Trophoblast cell (in vitro differentiated cells and primary cell): ENCODE data around the gene RRAGD.
A peak's percentile ranks its signal among the peaks of the same experiment; 100 is the strongest.

ENCODE experiments used
- DNase-seq, 2 donors: peaks; one replicate each; pipeline ENCODE4 v3.0.0-alpha.2; 2016
- H2AFZ ChIP-seq: 2 replicates; pipeline ENCODE4 v1.6.1; 2013; ENCODE audit warnings: low read length, moderate library complexity, mild to moderate bottlenecking; ENCODE audit not compliant: insufficient read depth, poor library complexity
- H2AK5ac ChIP-seq: 2 replicates; pipeline ENCODE4 v1.6.1; 2013; ENCODE audit warnings: mild to moderate bottlenecking, low read length
- H2BK120ac ChIP-seq: 2 replicates; pipeline ENCODE4 v1.6.1; 2013; ENCODE audit warnings: low read length, mild to moderate bottlenecking, moderate library complexity; ENCODE audit not compliant: insufficient read depth, poor library complexity
- H2BK12ac ChIP-seq: 2 replicates; pipeline ENCODE4 v1.6.1; 2013; ENCODE audit warnings: mild to moderate bottlenecking, low read length, moderate library complexity
- H2BK5ac ChIP-seq: 2 replicates; pipeline ENCODE4 v1.6.1; 2013; ENCODE audit warnings: low read length, low read depth, moderate library complexity, mild to moderate bottlenecking; ENCODE audit not compliant: poor library complexity
- H3K14ac ChIP-seq: 2 replicates; pipeline ENCODE4 v1.6.1; 2013; ENCODE audit warnings: mild to moderate bottlenecking, low read length
- H3K18ac ChIP-seq: 2 replicates; pipeline ENCODE4 v1.6.1; 2013; ENCODE audit warnings: mild to moderate bottlenecking, low read length
- H3K23ac ChIP-seq: 2 replicates; pipeline ENCODE4 v1.6.1; 2013; ENCODE audit warnings: low read length
- H3K27ac ChIP-seq: 2 replicates; pipeline ENCODE4 v1.5.1; 2013; ENCODE audit warnings: low read depth, mild to moderate bottlenecking, inconsistent platforms, low read length, moderate library complexity
- H3K27me3 ChIP-seq: 2 replicates; pipeline ENCODE4 v1.6.1; 2013; ENCODE audit warnings: inconsistent platforms, mild to moderate bottlenecking, low read length, moderate library complexity; ENCODE audit not compliant: insufficient read depth
- H3K36me3 ChIP-seq, 2 experiments: 1 replicate in 1 of 2; 2 replicates in 1 of 2; pipeline ENCODE4 v1.6.1; 2013; ENCODE audit warnings: low read length in 2 of 2, mild to moderate bottlenecking in 2 of 2, moderate library complexity in 1 of 2; ENCODE audit not compliant: insufficient read depth in 2 of 2, control insufficient read depth in 1 of 2
- H3K4ac ChIP-seq: 2 replicates; pipeline ENCODE4 v1.6.1; 2013; ENCODE audit warnings: low read depth, mild to moderate bottlenecking, low read length, moderate library complexity
- H3K4me1 ChIP-seq, 2 experiments: 1 replicate in 1 of 2; 2 replicates in 1 of 2; pipeline ENCODE4 v1.6.1; 2013; ENCODE audit warnings: low read length in 2 of 2, mild to moderate bottlenecking in 2 of 2, moderate library complexity in 1 of 2; ENCODE audit not compliant: insufficient read depth in 2 of 2, control insufficient read depth in 1 of 2
- H3K4me2 ChIP-seq: 2 replicates; pipeline ENCODE4 v1.6.1; 2013; ENCODE audit warnings: inconsistent platforms, mild to moderate bottlenecking, low read length, moderate library complexity
- H3K4me3 ChIP-seq: 2 replicates; pipeline ENCODE4 v1.5.1; 2013; ENCODE audit warnings: mild to moderate bottlenecking, low read depth, low read length, inconsistent platforms
- H3K79me1 ChIP-seq: one replicate; pipeline ENCODE4 v1.6.1; 2013; ENCODE audit warnings: low read length
- H3K79me2 ChIP-seq: 2 replicates; pipeline ENCODE4 v1.6.1; 2013; ENCODE audit warnings: low read length, mild to moderate bottlenecking; ENCODE audit not compliant: control insufficient read depth, insufficient read depth, poor library complexity
- H3K9ac ChIP-seq: 2 replicates; pipeline ENCODE4 v1.6.1; 2013; ENCODE audit warnings: mild to moderate bottlenecking, low read length
- H3K9me3 ChIP-seq: 2 replicates; pipeline ENCODE4 v1.6.1; 2013; ENCODE audit warnings: low read depth, mild to moderate bottlenecking, control low read depth, inconsistent platforms, low read length; ENCODE audit not compliant: insufficient read depth
- H4K12ac ChIP-seq: 2 replicates; pipeline ENCODE4 v1.6.1; 2013; ENCODE audit warnings: low read depth, mild to moderate bottlenecking, low read length, moderate library complexity
- H4K8ac ChIP-seq: 2 replicates; pipeline ENCODE4 v1.6.1; 2013; ENCODE audit warnings: low read depth, mild to moderate bottlenecking, low read length, moderate library complexity
- H4K91ac ChIP-seq: one replicate; pipeline ENCODE4 v1.6.1; 2013; ENCODE audit warnings: low read depth, mild to moderate bottlenecking, low read length, moderate library complexity
- WGBS: extraction: QIAGEN DNeasy Blood & Tissue Kit; methylation state at CpG from one replicate; pipeline ENCODE4 v1.1.7; 2013; ENCODE audit warnings: missing lambda C conversion rate; ENCODE audit not compliant: insufficient read length, insufficient coverage; ENCODE audit errors: extremely low coverage; 5-methylcytosine and 5-hydroxymethylcytosine counted together

The RRAGD gene

GRCh38 chr6:89356642-89357170 is 55.4 kb downstream of the RRAGD start:
- Histone ChIP-seq H3K27ac (no peak overlapping the region), H3K23ac (no peak overlapping the region), H3K4me2 (no peak overlapping the region), H3K36me3 (no peaks in the 10 kb centered on the region), H4K12ac (no peak overlapping the region), H3K79me2 (peaks cover 13% of the 10 kb centered on the region), H3K79me1 (peaks cover 15% of the 10 kb centered on the region), H4K91ac (no peak overlapping the region), H3K18ac (no peak overlapping the region), H4K8ac (no peak overlapping the region), H2BK5ac (no peak overlapping the region), H3K9me3 (no peaks in the 10 kb centered on the region), H3K27me3 (no peaks in the 10 kb centered on the region), H3K14ac (no peak overlapping the region), H3K4me3 (no peak overlapping the region), H3K9ac (no peak overlapping the region), H2BK120ac (no peak overlapping the region), H3K4ac (no peak overlapping the region), H2AK5ac (no peak overlapping the region), H3K4me1 (peaks cover 3% of the 10 kb centered on the region in 2 experiments), H2BK12ac (no peak overlapping the region), H2AFZ (no peak overlapping the region)
- DNase-seq, result no peak
- WGBS, result no CpG with 5 or more reads among the region's 1 CpG

DNA sequence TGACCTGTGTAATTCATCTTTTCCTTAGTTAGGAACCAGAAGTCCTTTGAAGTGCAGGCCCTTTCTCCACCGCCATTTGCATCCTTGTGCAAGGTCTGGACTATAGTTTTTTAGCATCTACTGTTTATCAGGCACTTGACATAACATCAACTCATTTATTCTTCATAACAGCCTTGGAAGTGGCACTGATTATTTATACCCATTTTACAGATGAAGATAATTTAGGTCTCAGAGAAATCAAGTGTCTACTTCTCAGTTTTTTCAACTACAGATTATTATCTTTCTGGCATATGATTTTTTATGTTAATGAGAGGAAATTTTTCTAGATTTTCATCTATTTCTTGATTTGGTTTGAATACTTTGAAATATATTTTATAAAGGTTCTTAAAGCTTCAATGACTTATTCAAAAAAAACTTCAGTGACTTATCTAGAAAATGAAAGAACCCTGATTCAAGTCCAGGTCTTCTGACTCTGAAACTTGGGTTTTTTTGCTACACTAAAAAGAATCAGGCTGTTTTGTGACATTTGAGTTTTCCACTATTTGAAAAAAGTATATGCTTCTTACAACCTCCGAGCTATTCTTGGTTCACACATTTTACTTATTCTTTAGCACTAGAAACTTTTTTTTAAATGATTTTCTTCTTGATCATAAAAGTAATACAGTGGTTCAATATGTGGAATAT is 56.4 kb downstream of the RRAGD start:
- Histone ChIP-seq H3K79me2 (peaks cover 18% of the 10 kb centered on the region), H2BK12ac (no peak overlapping the region), H2BK5ac (no peak overlapping the region), H3K4me2 (no peak overlapping the region), H3K18ac (no peak overlapping the region), H4K91ac (no peak overlapping the region), H2AK5ac (no peak overlapping the region), H2AFZ (no peak overlapping the region), H3K4ac (no peak overlapping the region), H3K9me3 (no peaks in the 10 kb centered on the region), H3K14ac (no peak overlapping the region), H3K36me3 (no peaks in the 10 kb centered on the region), H3K4me3 (no peak overlapping the region), H4K8ac (no peak overlapping the region), H4K12ac (no peak overlapping the region), H3K27me3 (no peaks in the 10 kb centered on the region), H3K27ac (no peak overlapping the region), H3K9ac (no peak overlapping the region), H3K4me1 (peaks cover 3 to 5% of the 10 kb centered on the region in 2 experiments), H2BK120ac (no peak overlapping the region), H3K79me1 (peaks cover 21% of the 10 kb centered on the region), H3K23ac (no peak overlapping the region)
- WGBS, result no CpG with 5 or more reads among the region's 2 CpGs
- DNase-seq, result no peak

DNA sequence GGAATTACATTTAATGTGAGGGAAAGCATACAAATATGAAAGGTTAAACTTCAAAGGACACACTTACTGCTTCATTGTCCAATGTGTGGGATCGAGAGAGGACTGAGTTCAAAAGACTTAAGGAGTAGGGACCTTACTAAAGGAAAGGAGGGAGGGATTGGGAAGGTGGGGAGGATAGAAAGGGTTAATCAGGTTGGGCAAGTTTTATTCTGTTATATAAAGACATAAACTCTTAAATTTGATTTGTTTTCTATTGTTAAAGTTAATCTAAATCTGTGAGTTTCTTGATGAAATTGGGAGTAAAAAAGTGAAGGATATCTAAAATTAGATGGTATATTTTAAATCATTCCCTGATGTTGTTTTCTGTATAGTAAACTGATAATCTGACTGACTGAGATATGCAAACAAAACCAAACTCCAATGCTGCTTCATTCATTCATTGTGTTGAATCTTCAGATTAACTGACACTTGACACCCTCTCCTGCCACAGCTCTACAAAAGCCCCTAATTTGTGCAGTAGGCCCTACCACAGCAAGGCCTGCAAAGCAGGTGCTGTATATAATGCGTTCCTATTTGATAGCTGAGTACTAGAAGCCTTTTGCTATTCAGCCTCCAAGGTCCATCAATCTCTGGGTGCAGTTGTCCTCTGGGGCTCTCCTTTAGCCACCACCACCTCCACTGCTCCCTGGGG is 58.2 kb downstream of the RRAGD start:
- Histone ChIP-seq H3K79me1 (peaks cover 33% of the 10 kb centered on the region), H3K18ac (no peak overlapping the region), H3K4me2 (no peak overlapping the region), H3K23ac (no peak overlapping the region), H3K9me3 (no peaks in the 10 kb centered on the region), H3K36me3 (peaks cover 0 to 2% of the 10 kb centered on the region in 2 experiments), H3K4me1 (peaks cover 11% of the 10 kb centered on the region in 2 experiments), H3K4me3 (no peak overlapping the region), H4K12ac (no peak overlapping the region), H2BK5ac (no peak overlapping the region), H3K27ac (no peak overlapping the region), H2AK5ac (no peak overlapping the region), H3K14ac (no peak overlapping the region), H4K8ac (no peak overlapping the region), H3K4ac (no peak overlapping the region), H3K27me3 (no peaks in the 10 kb centered on the region), H4K91ac (no peak overlapping the region), H2AFZ (no peak overlapping the region), H2BK12ac (no peak overlapping the region), H3K9ac (no peak overlapping the region), H2BK120ac (no peak overlapping the region), H3K79me2 (peaks cover 25% of the 10 kb centered on the region)
- no CpG with 5 or more reads among the region's 2 CpGs for WGBS
- no peak for DNase-seq

- peak overlapping the region; percentile 68 for H3K4me2 ChIP-seq
- peak overlapping the region; percentile 98 for H3K27ac ChIP-seq
- H3K36me3 ChIP-seq, result peaks cover 0 to 2% of the 10 kb centered on the region in 2 experiments
- H3K23ac ChIP-seq, result no peak overlapping the region
- H3K79me1 ChIP-seq, result peaks cover 35% of the 10 kb centered on the region
- peak overlapping the region; percentile 99 for H2AK5ac ChIP-seq
- peak overlapping the region; percentile 98 for H3K14ac ChIP-seq
- H4K91ac ChIP-seq, result peak overlapping the region; percentile 93
- peaks cover 27% of the 10 kb centered on the region for H3K79me2 ChIP-seq
- peak overlapping the region; percentile 92 for H2AFZ ChIP-seq
- WGBS, result no CpG with 5 or more reads among the region's 27 CpGs
- peaks cover 13% of the 10 kb centered on the region in 2 experiments for H3K4me1 ChIP-seq
- H3K9ac ChIP-seq, result peak overlapping the region; percentile 84
- peak overlapping the region; percentile 61 for H2BK12ac ChIP-seq
- DNase-seq, result no peak
- H2BK5ac ChIP-seq, result peak overlapping the region; percentile 98
- no peaks in the 10 kb centered on the region for H3K27me3 ChIP-seq
- peak overlapping the region; percentile 91 for H3K4me3 ChIP-seq
- peak overlapping the region; percentile 81 for H3K18ac ChIP-seq
- peak overlapping the region; percentile 99 for H3K4ac ChIP-seq
- no peaks in the 10 kb centered on the region for H3K9me3 ChIP-seq
- H2BK120ac ChIP-seq, result peak overlapping the region; percentile 98
- peak overlapping the region; percentile 96 for H4K12ac ChIP-seq
- H4K8ac ChIP-seq, result peak overlapping the region; percentile 96
Observed at GRCh38 chr6:89353118-89353556, 58.9 kb downstream of the RRAGD start.
